DND-41 (cell line): ENCODE data around the gene DNAH3.

ENCODE experiments used
- EZH2 ChIP-seq: IDR thresholded peaks from 3 replicates; pipeline ENCODE4 v1.6.1; 2012; ENCODE audit warnings: borderline replicate concordance, low read depth, mild to moderate bottlenecking, moderate library complexity, low read length, inconsistent platforms; ENCODE audit not compliant: severe bottlenecking
- TF ChIP-seq, protein P1 (sequence below): IDR thresholded peaks from 2 replicates; pipeline ENCODE4 v1.5.1; 2012; ENCODE audit warnings: borderline replicate concordance, low read length, moderate library complexity, mild to moderate bottlenecking; ENCODE audit not compliant: poor library complexity, severe bottlenecking; ENCODE audit errors: extremely low read depth

DNA sequence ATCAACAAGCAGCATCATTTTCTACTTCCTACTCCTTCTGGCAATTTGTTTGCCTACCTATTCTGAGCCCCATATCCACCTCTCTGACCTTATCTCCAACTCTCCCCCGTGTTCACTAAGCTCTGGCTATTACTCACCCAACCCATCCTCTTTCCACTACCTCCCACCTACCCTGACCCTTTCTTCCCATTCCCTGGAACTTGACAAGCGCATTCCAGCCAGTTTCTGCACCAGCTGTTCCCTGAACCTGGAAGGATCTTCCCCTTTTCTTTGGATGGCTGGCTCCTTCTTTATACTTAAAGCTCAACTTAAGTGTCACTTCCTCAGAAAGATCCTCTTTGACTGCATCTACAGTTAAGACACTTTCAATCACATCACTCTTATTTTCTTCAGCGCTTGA is 252.7 kb downstream of the DNAH3 start:
- TF ChIP-seq, protein P1, sequence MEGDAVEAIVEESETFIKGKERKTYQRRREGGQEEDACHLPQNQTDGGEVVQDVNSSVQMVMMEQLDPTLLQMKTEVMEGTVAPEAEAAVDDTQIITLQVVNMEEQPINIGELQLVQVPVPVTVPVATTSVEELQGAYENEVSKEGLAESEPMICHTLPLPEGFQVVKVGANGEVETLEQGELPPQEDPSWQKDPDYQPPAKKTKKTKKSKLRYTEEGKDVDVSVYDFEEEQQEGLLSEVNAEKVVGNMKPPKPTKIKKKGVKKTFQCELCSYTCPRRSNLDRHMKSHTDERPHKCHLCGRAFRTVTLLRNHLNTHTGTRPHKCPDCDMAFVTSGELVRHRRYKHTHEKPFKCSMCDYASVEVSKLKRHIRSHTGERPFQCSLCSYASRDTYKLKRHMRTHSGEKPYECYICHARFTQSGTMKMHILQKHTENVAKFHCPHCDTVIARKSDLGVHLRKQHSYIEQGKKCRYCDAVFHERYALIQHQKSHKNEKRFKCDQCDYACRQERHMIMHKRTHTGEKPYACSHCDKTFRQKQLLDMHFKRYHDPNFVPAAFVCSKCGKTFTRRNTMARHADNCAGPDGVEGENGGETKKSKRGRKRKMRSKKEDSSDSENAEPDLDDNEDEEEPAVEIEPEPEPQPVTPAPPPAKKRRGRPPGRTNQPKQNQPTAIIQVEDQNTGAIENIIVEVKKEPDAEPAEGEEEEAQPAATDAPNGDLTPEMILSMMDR = no peak
- TF ChIP-seq EZH2 = no peak
